Psoas muscle (tissue), 8 donors: ENCODE results near the gene PLXND1. TPM values are rescaled to one million over a fixed set of nuclear protein-coding genes. Genes with fewer than 3 reads are reported as not detected.

ENCODE experiments used
- ATAC-seq, 4 donors: fragments of 200-7000 bp; cut with Tn5 transposase; one replicate each; pipeline ENCODE4 v1.9.1; 2020; ENCODE audit warnings: moderate library complexity in 3 of 4, mild to moderate bottlenecking in 2 of 4
- DNase-seq, 2 donors: peaks; one replicate each; pipeline ENCODE4 v3.0.0-alpha.2; 2020
- H3K27ac ChIP-seq: fragments of 200-600 bp; one replicate; pipeline ENCODE4 v1.8.0; 2022
- H3K27me3 ChIP-seq, 3 donors: fragments of 200-600 bp in 1 of 3; one replicate each; pipeline versions ENCODE4 v1.6.1 to v1.8.0; 2013 to 2022; ENCODE audit warnings: low read length in 2 of 3, mild to moderate bottlenecking in 2 of 3, moderate library complexity in 1 of 3; ENCODE audit not compliant: insufficient read depth in 3 of 3
- H3K36me3 ChIP-seq, 2 donors: fragments of 200-600 bp in 1 of 2; one replicate each; pipeline versions ENCODE4 v1.6.1 to v1.8.0; 2013 to 2022; ENCODE audit warnings: low read depth in 1 of 2, mild to moderate bottlenecking in 1 of 2, moderate library complexity in 1 of 2; ENCODE audit not compliant: insufficient read depth in 1 of 2
- H3K4me1 ChIP-seq: fragments of 200-600 bp; one replicate; pipeline ENCODE4 v1.8.0; 2022
- H3K4me3 ChIP-seq: fragments of 200-600 bp; one replicate; pipeline ENCODE4 v1.8.0; 2022; ENCODE audit warnings: mild to moderate bottlenecking
- H3K9me3 ChIP-seq: fragments of 200-600 bp; one replicate; pipeline ENCODE4 v1.8.0; 2022
- WGBS, 3 donors: extraction: QIAGEN DNeasy Blood & Tissue Kit; methylation state at CpG; one replicate each; pipeline versions ENCODE4 v1.1.6 to v1.1.7; 2013; 5-methylcytosine and 5-hydroxymethylcytosine counted together
- intact Hi-C, 2 donors: fragments of 100-400 bp; cut with DNase I; formaldehyde crosslinking; loops; one replicate each; pipeline versions ENCODE4 v1.11.0 to v1.14.2; 2022
- polyA plus RNA-seq, 3 donors: library from polyadenylated mRNA; stranded (reverse); fragments of 200-250 nt; gene quantifications; one replicate each; pipeline ENCODE4 v1.2.3, GENCODE V29; 2013
- total RNA-seq, 4 donors: library from RNA; stranded (reverse); fragmentation: NEBNext Ultra II Directional in 2 of 4; extraction: Animal tissue kit (Norgen Biotek cat#: 25700) in 2 of 4; gene quantifications; one replicate each; pipeline versions ENCODE4 v1.2.1 to v1.2.4, GENCODE V29; 2021 to 2023
- TF ChIP-seq, protein P1 (sequence below): fragments of 200-600 bp; IDR thresholded peaks from one replicate; pipeline ENCODE4 v1.8.0; 2022; ENCODE audit warnings: antibody characterized with exemption
- donor health status: healthy with polysubstance abuse.
- donor health status: DM: no; HTN: no; CAD: no; lungs with moderate emphysema.
- donor health status: Bipolar disorder and iron deficiency.
- donor health status: healthy.
- donor health status: DM: yes; HTN: yes; CAD: no.
- donor health status: DM: no; HTN: no; CAD: no.
- donor health status: DM: no; HTN: no; CAD: no.
- donor health status: DM: yes; HTN: yes; CAD: no.

PLXND1 gene
- total and polyA plus RNA-seq, 7 donors: 15.5 to 49.9 (median 28.2) TPM

DNA sequence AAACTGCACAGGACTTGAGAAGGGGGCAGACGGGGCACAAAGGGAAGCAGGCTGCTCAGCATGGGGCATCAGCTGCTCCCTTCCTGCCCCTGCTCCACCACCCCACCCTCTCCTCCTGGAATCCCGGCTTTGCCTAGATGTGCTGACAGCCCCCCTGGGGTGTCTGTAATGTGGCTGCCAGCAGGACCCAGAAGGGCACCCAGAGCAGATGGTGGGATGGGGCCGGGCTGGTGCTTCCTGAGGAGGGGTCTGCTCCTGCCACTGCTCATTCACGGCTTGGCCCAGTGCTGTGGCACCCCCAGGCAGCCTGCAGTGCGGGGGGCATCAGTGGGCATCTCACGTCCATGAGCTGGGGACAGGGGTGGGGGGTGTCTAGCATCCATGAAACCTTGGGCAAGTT is 53.3 kb downstream of the PLXND1 start:
- Histone ChIP-seq H3K27me3 (no peaks in the 10 kb centered on the region), H3K4me3 (no peak overlapping the region), H3K9me3 (no peaks in the 10 kb centered on the region), H3K27ac (no peak overlapping the region), H3K36me3 (peaks cover 0 to 12% of the 10 kb centered on the region in 2 donors), H3K4me1 (peaks cover 21% of the 10 kb centered on the region)
- ATAC-seq: no peak
- peak; percentile 10 to 38 for DNase-seq
- TF ChIP-seq, protein P1, sequence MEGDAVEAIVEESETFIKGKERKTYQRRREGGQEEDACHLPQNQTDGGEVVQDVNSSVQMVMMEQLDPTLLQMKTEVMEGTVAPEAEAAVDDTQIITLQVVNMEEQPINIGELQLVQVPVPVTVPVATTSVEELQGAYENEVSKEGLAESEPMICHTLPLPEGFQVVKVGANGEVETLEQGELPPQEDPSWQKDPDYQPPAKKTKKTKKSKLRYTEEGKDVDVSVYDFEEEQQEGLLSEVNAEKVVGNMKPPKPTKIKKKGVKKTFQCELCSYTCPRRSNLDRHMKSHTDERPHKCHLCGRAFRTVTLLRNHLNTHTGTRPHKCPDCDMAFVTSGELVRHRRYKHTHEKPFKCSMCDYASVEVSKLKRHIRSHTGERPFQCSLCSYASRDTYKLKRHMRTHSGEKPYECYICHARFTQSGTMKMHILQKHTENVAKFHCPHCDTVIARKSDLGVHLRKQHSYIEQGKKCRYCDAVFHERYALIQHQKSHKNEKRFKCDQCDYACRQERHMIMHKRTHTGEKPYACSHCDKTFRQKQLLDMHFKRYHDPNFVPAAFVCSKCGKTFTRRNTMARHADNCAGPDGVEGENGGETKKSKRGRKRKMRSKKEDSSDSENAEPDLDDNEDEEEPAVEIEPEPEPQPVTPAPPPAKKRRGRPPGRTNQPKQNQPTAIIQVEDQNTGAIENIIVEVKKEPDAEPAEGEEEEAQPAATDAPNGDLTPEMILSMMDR: no peak
- 75 to 82% (median 76%) methylated on average over 6 of the region's 6 CpGs for WGBS, 3 donors
- intact Hi-C loops: no loop called here

DNA sequence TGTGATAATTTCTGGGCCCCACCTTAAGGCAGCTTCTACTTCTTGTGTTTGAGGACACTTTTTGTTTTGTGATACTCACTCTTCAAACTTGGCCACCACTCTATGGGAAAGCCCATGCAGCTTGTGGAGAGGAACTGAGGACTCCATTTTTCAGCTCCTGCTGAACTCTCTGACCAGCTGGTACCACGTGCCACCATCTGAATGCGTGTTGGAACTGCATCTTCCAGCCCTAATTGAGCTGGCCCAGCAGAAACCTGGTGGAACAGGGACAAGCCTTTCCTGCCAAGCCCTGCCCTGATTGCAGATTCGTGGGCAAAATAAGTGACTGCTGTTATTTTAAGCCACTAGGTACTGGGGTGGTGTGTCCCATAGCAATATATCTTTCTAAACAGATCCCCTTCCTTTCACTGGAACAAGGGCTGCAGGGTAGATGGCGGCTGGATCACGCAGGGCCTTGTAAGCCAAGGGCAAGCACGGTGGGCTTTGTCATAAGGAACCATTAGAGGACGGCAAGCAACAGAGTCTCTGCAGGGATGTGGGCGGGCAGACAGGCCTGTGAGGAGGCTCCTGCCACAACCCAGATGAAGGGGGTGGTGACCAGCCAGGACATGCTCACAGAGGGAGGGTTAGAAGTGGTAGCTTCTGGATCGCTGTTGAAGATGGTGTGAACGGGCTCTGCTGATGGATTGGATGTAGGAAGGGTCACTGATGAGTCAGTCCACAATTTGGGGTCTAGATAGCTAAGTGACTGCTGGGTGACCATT is 54.0 kb downstream of the PLXND1 start:
- no peaks in the 10 kb centered on the region for H3K9me3 ChIP-seq
- 54 to 61% (median 58%) methylated on average over 10 of the region's 10 CpGs for WGBS, 3 donors
- ATAC-seq: peak in 1 of 4 donors; percentile 21
- H3K27me3 ChIP-seq: no peaks in the 10 kb centered on the region
- DNase-seq: peak; percentile 4 to 32
- H3K4me3 ChIP-seq: no peak overlapping the region
- H3K27ac ChIP-seq: no peak overlapping the region
- intact Hi-C loops: no loop called here
- H3K36me3 ChIP-seq: peaks cover 0 to 12% of the 10 kb centered on the region in 2 donors
- TF ChIP-seq, protein P1: no peak
- peaks cover 14% of the 10 kb centered on the region for H3K4me1 ChIP-seq

DNA sequence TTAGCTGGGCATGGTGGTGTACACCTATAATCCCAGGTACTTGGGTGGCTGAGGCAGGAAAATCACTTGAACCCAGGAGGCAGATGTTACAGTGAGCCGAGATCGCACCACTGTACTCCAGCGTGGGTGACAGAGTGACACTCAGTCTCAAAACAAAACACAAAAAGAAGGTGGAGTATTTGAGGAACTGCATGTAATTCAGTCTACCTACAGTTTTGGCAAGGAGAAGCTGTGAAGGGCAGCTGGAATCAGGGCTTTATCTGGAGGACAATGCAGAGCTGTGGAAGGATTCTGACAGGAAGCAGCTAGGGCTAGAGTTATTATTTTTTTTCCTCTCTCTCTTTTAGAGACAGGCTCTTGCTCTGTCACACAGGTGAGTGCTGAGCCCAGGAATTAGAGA is 56.7 kb downstream of the PLXND1 start:
- peaks cover 7% of the 10 kb centered on the region for H3K4me1 ChIP-seq
- 64 to 97% (median 92%) methylated on average over 3 of the region's 3 CpGs for WGBS, 3 donors
- intact Hi-C loops: no loop called here
- no peak overlapping the region for H3K27ac ChIP-seq
- H3K27me3 ChIP-seq: no peaks in the 10 kb centered on the region
- DNase-seq (no peak), ATAC-seq (no peak)
- H3K9me3 ChIP-seq: no peaks in the 10 kb centered on the region
- TF ChIP-seq, protein P1: no peak
- no peaks in the 10 kb centered on the region for H3K36me3 ChIP-seq
- no peak overlapping the region for H3K4me3 ChIP-seq

DNA sequence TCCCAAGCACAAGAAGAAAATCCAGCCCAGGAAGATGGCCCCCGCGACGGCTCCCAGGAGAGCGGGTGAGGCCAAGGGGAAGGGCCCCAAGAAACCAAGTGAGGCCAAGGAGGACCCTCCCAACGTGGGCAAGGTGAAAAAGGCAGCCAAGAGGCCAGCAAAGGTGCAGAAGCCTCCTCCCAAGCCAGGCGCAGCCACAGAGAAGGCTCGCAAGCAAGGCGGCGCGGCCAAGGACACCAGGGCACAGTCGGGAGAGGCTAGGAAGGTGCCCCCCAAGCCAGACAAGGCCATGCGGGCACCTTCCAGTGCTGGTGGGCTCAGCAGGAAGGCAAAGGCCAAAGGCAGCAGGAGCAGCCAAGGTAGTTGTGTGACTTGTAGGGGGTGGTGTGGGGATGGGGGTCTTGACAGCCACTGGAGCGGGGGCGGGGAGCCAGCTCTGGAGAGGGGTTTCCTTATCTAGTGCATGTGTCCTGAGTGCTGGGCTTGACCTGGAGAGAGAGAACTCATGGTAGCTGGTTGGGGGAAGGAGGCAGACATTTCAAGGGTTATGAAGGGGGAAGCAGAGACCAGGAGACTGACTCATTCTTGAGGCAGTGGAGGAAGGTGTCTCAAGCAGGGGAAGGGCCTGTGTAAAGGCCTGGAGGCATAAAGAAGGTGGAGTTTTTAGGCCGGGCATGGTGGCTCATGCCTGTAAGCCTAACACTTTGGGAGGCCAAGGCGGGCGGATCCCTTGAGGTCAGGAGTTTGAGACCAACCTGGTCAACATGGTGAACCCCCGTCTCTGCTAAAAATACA is 57.3 kb downstream of the PLXND1 start:
- no peak overlapping the region for H3K4me3 ChIP-seq
- WGBS, 3 donors: 90 to 94% (median 92%) methylated on average over 18 of the region's 18 CpGs
- H3K36me3 ChIP-seq: no peaks in the 10 kb centered on the region
- intact Hi-C loops: no loop called here
- peaks cover 2% of the 10 kb centered on the region for H3K4me1 ChIP-seq
- ATAC-seq: no peak
- H3K9me3 ChIP-seq: no peaks in the 10 kb centered on the region
- no peaks in the 10 kb centered on the region for H3K27me3 ChIP-seq
- H3K27ac ChIP-seq: no peak overlapping the region
- peak; percentile 7 to 38 for DNase-seq
- TF ChIP-seq, protein P1: no peak
